Measurements from ENCODE around the gene CSMD2.

Gene CSMD2

GRCh38 chr1:33661811-33662454, 503.1 kb downstream of the CSMD2 start:
- TF ChIP-seq CSDC2 (CRISPR knock-in tag; IDR thresholded peaks at IDR 0.05), result no peak
- no peak for ATAC-seq

GRCh38 chr1:33660956-33661355, 504.1 kb downstream of the CSMD2 start:
- ATAC-seq, result no peak
- TF ChIP-seq ESRRG (CRISPR knock-in tag; IDR thresholded peaks at IDR 0.05) (no peak), GLIS3 (CRISPR knock-in tag; IDR thresholded peaks at IDR 0.05) (no peak), OSR1 (CRISPR knock-in tag; IDR thresholded peaks at IDR 0.05) (no peak), ZNF8 (CRISPR knock-in tag; IDR thresholded peaks at IDR 0.05) (no peak), RARB (CRISPR knock-in tag; IDR thresholded peaks at IDR 0.05) (no peak), ZFP3 (CRISPR knock-in tag; IDR thresholded peaks at IDR 0.05) (no peak), PATZ1 (CRISPR knock-in tag; IDR thresholded peaks at IDR 0.05; ENCODE audit: borderline replicate concordance) (no peak), ZNF70 (CRISPR knock-in tag; IDR thresholded peaks at IDR 0.05) (no peak), ARNTL (CRISPR knock-in tag; IDR thresholded peaks at IDR 0.05; ENCODE audit: borderline replicate concordance, low read depth) (no peak)
- TF ChIP-seq, protein P1, sequence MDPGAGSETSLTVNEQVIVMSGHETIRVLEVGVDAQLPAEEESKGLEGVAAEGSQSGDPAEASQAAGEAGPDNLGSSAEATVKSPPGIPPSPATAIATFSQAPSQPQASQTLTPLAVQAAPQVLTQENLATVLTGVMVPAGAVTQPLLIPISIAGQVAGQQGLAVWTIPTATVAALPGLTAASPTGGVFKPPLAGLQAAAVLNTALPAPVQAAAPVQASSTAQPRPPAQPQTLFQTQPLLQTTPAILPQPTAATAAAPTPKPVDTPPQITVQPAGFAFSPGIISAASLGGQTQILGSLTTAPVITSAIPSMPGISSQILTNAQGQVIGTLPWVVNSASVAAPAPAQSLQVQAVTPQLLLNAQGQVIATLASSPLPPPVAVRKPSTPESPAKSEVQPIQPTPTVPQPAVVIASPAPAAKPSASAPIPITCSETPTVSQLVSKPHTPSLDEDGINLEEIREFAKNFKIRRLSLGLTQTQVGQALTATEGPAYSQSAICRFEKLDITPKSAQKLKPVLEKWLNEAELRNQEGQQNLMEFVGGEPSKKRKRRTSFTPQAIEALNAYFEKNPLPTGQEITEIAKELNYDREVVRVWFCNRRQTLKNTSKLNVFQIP (CRISPR knock-in tag; IDR thresholded peaks at IDR 0.05; ENCODE audit: borderline replicate concordance, low read depth), result no peak

- no peak for TF ChIP-seq PPARA (CRISPR knock-in tag; IDR thresholded peaks at IDR 0.05; ENCODE audit: borderline replicate concordance)
- ATAC-seq, result no peak
These were observed 504.8 kb downstream of the CSMD2 start for GRCh38 chr1:33660244-33660643.

- ATAC-seq, result no peak
- TF ChIP-seq TOX (CRISPR knock-in tag; IDR thresholded peaks at IDR 0.05; ENCODE audit: borderline replicate concordance) (no peak), RARB (CRISPR knock-in tag; IDR thresholded peaks at IDR 0.05) (no peak), ISL1 (CRISPR knock-in tag; IDR thresholded peaks at IDR 0.05) (no peak), PPARA (CRISPR knock-in tag; IDR thresholded peaks at IDR 0.05; ENCODE audit: borderline replicate concordance) (no peak), ZNF70 (CRISPR knock-in tag; IDR thresholded peaks at IDR 0.05) (no peak), ARNTL (CRISPR knock-in tag; IDR thresholded peaks at IDR 0.05; ENCODE audit: borderline replicate concordance, low read depth) (no peak), CSDC2 (CRISPR knock-in tag; IDR thresholded peaks at IDR 0.05) (no peak)
- TF ChIP-seq, protein P2, sequence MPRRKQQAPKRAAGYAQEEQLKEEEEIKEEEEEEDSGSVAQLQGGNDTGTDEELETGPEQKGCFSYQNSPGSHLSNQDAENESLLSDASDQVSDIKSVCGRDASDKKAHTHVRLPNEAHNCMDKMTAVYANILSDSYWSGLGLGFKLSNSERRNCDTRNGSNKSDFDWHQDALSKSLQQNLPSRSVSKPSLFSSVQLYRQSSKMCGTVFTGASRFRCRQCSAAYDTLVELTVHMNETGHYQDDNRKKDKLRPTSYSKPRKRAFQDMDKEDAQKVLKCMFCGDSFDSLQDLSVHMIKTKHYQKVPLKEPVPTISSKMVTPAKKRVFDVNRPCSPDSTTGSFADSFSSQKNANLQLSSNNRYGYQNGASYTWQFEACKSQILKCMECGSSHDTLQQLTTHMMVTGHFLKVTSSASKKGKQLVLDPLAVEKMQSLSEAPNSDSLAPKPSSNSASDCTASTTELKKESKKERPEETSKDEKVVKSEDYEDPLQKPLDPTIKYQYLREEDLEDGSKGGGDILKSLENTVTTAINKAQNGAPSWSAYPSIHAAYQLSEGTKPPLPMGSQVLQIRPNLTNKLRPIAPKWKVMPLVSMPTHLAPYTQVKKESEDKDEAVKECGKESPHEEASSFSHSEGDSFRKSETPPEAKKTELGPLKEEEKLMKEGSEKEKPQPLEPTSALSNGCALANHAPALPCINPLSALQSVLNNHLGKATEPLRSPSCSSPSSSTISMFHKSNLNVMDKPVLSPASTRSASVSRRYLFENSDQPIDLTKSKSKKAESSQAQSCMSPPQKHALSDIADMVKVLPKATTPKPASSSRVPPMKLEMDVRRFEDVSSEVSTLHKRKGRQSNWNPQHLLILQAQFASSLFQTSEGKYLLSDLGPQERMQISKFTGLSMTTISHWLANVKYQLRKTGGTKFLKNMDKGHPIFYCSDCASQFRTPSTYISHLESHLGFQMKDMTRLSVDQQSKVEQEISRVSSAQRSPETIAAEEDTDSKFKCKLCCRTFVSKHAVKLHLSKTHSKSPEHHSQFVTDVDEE (CRISPR knock-in tag; IDR thresholded peaks at IDR 0.05), result no peak
- TF ChIP-seq, protein P3, sequence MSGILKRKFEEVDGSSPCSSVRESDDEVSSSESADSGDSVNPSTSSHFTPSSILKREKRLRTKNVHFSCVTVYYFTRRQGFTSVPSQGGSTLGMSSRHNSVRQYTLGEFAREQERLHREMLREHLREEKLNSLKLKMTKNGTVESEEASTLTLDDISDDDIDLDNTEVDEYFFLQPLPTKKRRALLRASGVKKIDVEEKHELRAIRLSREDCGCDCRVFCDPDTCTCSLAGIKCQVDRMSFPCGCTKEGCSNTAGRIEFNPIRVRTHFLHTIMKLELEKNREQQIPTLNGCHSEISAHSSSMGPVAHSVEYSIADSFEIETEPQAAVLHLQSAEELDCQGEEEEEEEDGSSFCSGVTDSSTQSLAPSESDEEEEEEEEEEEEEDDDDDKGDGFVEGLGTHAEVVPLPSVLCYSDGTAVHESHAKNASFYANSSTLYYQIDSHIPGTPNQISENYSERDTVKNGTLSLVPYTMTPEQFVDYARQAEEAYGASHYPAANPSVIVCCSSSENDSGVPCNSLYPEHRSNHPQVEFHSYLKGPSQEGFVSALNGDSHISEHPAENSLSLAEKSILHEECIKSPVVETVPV (CRISPR knock-in tag; IDR thresholded peaks at IDR 0.05), result no peak
These were observed 505.4 kb downstream of the CSMD2 start for GRCh38 chr1:33659641-33660040.

DNA sequence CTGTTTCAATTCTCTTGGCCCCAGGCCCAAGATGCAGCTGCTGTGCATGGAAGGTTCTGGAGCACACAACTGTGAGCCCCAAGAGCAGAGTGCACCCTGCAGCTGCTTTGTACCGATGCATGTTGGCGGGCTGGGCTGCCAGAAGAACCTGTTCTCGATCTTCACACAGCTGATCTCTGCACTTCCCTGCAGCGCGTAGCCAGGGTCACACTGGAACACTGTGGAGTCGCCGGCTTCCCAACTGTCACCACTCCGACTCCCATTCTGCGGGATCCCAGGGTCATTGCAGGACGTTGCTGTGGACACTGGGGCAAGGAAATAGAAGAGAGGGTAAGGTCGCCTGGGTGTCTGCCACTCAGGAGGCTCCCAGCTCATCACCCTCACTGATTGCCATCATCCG, 507.2 kb downstream of the CSMD2 start:
- no peak for ATAC-seq
- TF ChIP-seq BACH2 (CRISPR knock-in tag; IDR thresholded peaks at IDR 0.05; ENCODE audit: borderline replicate concordance), result no peak
- TF ChIP-seq TOX (CRISPR knock-in tag; IDR thresholded peaks at IDR 0.05; ENCODE audit: borderline replicate concordance), result no peak
- TF ChIP-seq, protein P1 (CRISPR knock-in tag; IDR thresholded peaks at IDR 0.05; ENCODE audit: borderline replicate concordance, low read depth), result no peak
- no peak for TF ChIP-seq TCF4 (CRISPR knock-in tag; IDR thresholded peaks at IDR 0.05; ENCODE audit: borderline replicate concordance)
- TF ChIP-seq RARB (CRISPR knock-in tag; IDR thresholded peaks at IDR 0.05), result no peak
- TF ChIP-seq ZFP30 (CRISPR knock-in tag; IDR thresholded peaks at IDR 0.05), result no peak
- no peak for TF ChIP-seq ESRRG (CRISPR knock-in tag; IDR thresholded peaks at IDR 0.05)
- TF ChIP-seq ZC3H10 (CRISPR knock-in tag; IDR thresholded peaks at IDR 0.05), result no peak
- TF ChIP-seq ISL1 (CRISPR knock-in tag; IDR thresholded peaks at IDR 0.05), result no peak
- TF ChIP-seq ZNF8 (CRISPR knock-in tag; IDR thresholded peaks at IDR 0.05), result no peak
- no peak for TF ChIP-seq SNAI2 (CRISPR knock-in tag; IDR thresholded peaks at IDR 0.05)
- TF ChIP-seq ZNF565 (CRISPR knock-in tag; conservative IDR thresholded peaks at IDR 0.05; ENCODE audit: low read depth), result no peak
- TF ChIP-seq ZFP3 (CRISPR knock-in tag; IDR thresholded peaks at IDR 0.05), result no peak
- TF ChIP-seq OSR1 (CRISPR knock-in tag; IDR thresholded peaks at IDR 0.05), result no peak

All from SK-N-SH treated with all-trans-retinoic acid at 6 μM for 48 hours (cell line).